Smooth muscle cell (in vitro differentiated cells): ENCODE data around the gene TOGARAM2. TPM values are rescaled to one million over a fixed set of nuclear protein-coding genes. Genes with fewer than 3 reads are reported as not detected.

Experiments used
- DNase-seq: peaks from one replicate; lab custom pipeline; 2025; ENCODE audit not compliant: unreplicated experiment; lab: John Stamatoyannopoulos, UW
- H2AFZ ChIP-seq: fragments of 200-600 bp; sonication (generic); 2 replicates; pipeline ENCODE4 v1.6.0; 2016; ENCODE audit warnings: antibody characterized with exemption, low read depth, mild to moderate bottlenecking
- H3F3A ChIP-seq: fragments of 200-600 bp; sonication (generic); 2 replicates; pipeline ENCODE4 v1.6.0; 2017; ENCODE audit warnings: antibody characterized with exemption, low read depth
- H3K27ac ChIP-seq: fragments of 200-600 bp; sonication (generic); 2 replicates; pipeline ENCODE4 v1.5.1; 2016; ENCODE audit warnings: low read depth, mild to moderate bottlenecking
- H3K27me3 ChIP-seq: fragments of 200-600 bp; sonication (generic); 2 replicates; pipeline ENCODE4 v1.6.1; 2016; ENCODE audit warnings: low read depth, mild to moderate bottlenecking
- H3K36me3 ChIP-seq: fragments of 200-600 bp; sonication (generic); 2 replicates; pipeline ENCODE4 v1.5.1; 2016; ENCODE audit warnings: low read depth
- H3K4me1 ChIP-seq: fragments of 200-600 bp; sonication (generic); 2 replicates; pipeline ENCODE4 v1.5.1; 2016; ENCODE audit warnings: low read depth
- H3K4me2 ChIP-seq: fragments of 200-600 bp; sonication (generic); 2 replicates; pipeline ENCODE4 v1.6.0; 2016; ENCODE audit warnings: mild to moderate bottlenecking
- H3K4me3 ChIP-seq: fragments of 200-600 bp; sonication (generic); 2 replicates; pipeline ENCODE4 v1.5.1; 2016; ENCODE audit warnings: mild to moderate bottlenecking
- H3K79me2 ChIP-seq: fragments of 200-600 bp; sonication (generic); 2 replicates; pipeline ENCODE4 v1.6.0; 2016; ENCODE audit warnings: low read depth, mild to moderate bottlenecking
- H3K9ac ChIP-seq: fragments of 200-600 bp; sonication (generic); 2 replicates; pipeline ENCODE4 v1.6.0; 2016; ENCODE audit warnings: low read depth
- H3K9me3 ChIP-seq: fragments of 200-600 bp; sonication (generic); replicated peaks from 2 replicates; pipeline ENCODE4 v1.5.1; 2016; ENCODE audit warnings: low read depth
- H4K20me1 ChIP-seq: fragments of 200-600 bp; sonication (generic); 2 replicates; pipeline ENCODE4 v1.6.0; 2016; ENCODE audit warnings: low read depth
- CTCF ChIP-seq: fragments of 200-600 bp; sonication (generic); IDR thresholded peaks from 2 replicates; pipeline ENCODE4 v1.5.1; 2017; ENCODE audit warnings: borderline replicate concordance, mild to moderate bottlenecking, antibody characterized with exemption; ENCODE audit not compliant: insufficient read depth, poor library complexity, severe bottlenecking
- WGBS: methylation state at CpG from one replicate; pipeline ENCODE4 v1.1.7; 2016; ENCODE audit warnings: low lambda C conversion rate; 5-methylcytosine and 5-hydroxymethylcytosine counted together
- polyA plus RNA-seq: library from polyadenylated mRNA; unstranded; fragments of >200 nt; fragmentation: Nextera tagmentation; extraction: Ambion mirVana; gene quantifications from 2 replicates; pipeline ENCODE4 v1.2.1, GENCODE V29; 2016
- total RNA-seq: library from RNA; depleted of rRNA; stranded (reverse); fragments of >200 nt; gene quantifications from 2 replicates; pipeline ENCODE4 v1.2.3, GENCODE V29; 2014

Gene TOGARAM2
- total and polyA plus RNA-seq, 2 experiments from 2014 or later, result 0.72 to 1.1 TPM

DNA sequence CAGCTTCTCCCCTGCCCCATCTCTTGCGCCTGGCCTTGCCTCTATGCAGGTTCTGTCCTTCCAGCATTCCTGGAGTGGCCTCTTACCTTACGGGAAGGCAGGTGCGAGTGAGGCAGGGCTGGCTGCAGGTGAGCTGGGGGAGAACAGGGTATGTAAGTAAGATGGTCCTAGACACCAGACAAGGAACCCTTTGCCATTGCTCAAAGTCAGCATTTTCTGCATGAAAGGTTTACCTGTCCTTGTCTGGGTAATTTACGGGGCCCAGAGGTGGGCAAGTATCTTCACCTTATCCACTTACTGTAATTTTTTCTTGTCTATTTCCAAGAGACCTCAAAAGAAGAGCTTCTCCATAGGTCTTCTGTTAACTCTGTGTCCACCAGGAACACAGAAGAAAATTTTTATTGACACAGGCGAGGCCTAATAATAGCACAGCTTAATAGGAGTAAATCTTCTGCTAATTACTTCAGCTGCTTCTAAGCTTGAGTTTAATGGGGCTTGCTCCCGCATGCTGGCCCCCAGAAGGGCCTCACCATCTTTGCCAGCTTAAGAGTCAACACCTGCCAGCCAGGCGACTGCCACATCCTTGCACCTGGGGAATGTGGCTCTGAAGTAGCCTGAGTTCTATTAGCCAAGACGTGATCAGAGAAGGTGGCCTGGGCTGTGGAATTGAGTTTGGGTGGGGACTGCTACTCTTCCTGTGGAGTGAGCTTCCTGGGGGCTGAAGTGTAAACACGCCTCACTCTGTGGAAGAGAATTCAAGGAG is 66.2 kb downstream of the TOGARAM2 start:
- H3K36me3 ChIP-seq, result no peaks in the 10 kb centered on the region
- WGBS, result 94% methylated on average over 9 of the region's 9 CpGs

GRCh38 chr2:29050591-29050990 is 69.5 kb downstream of the TOGARAM2 start:
- H3K36me3 ChIP-seq, result no peaks in the 10 kb centered on the region
- no peaks in the 10 kb centered on the region for H4K20me1 ChIP-seq
- DNase-seq, result no peak
- no peak for TF ChIP-seq CTCF
- no peak overlapping the region for H3K9ac ChIP-seq
- 30% methylated on average over 8 of the region's 8 CpGs for WGBS
- no peaks in the 10 kb centered on the region for H3K27me3 ChIP-seq
- no peaks in the 10 kb centered on the region for H3K79me2 ChIP-seq
- no peak overlapping the region for H3K4me2 ChIP-seq
- H3K9me3 ChIP-seq, result no peaks in the 10 kb centered on the region
- no peak overlapping the region for H3K4me3 ChIP-seq
- peaks cover 7% of the 10 kb centered on the region for H3F3A ChIP-seq
- H2AFZ ChIP-seq, result peak overlapping the region; percentile 19
- H3K27ac ChIP-seq, result no peak overlapping the region
- peaks cover 7% of the 10 kb centered on the region for H3K4me1 ChIP-seq

More for the DNA sequence above, 66.2 kb downstream of the TOGARAM2 start:
- H4K20me1 ChIP-seq, result no peaks in the 10 kb centered on the region
- no peak overlapping the region for H3K27ac ChIP-seq
- H3K4me2 ChIP-seq, result no peak overlapping the region
- H3K9ac ChIP-seq, result no peak overlapping the region
- H3K9me3 ChIP-seq, result no peaks in the 10 kb centered on the region
- no peaks in the 10 kb centered on the region for H3K27me3 ChIP-seq
- H3K4me3 ChIP-seq, result no peak overlapping the region
- no peak for DNase-seq
- H3K79me2 ChIP-seq, result no peaks in the 10 kb centered on the region
- no peaks in the 10 kb centered on the region for H3F3A ChIP-seq
- no peaks in the 10 kb centered on the region for H3K4me1 ChIP-seq
- no peak overlapping the region for H2AFZ ChIP-seq
- no peak for TF ChIP-seq CTCF

GRCh38 chr2:29051730-29052129 is 70.6 kb downstream of the TOGARAM2 start:
- no peak for TF ChIP-seq CTCF
- Histone ChIP-seq H4K20me1 (no peaks in the 10 kb centered on the region), H2AFZ (no peak overlapping the region), H3K79me2 (no peaks in the 10 kb centered on the region), H3F3A (peaks cover 12% of the 10 kb centered on the region), H3K27ac (no peak overlapping the region), H3K36me3 (no peaks in the 10 kb centered on the region), H3K9ac (no peak overlapping the region), H3K27me3 (no peaks in the 10 kb centered on the region), H3K4me2 (no peak overlapping the region), H3K4me1 (peaks cover 12% of the 10 kb centered on the region), H3K4me3 (no peak overlapping the region), H3K9me3 (no peaks in the 10 kb centered on the region)
- DNase-seq, result no peak
- WGBS, result 98% methylated on average over 12 of the region's 12 CpGs

DNA sequence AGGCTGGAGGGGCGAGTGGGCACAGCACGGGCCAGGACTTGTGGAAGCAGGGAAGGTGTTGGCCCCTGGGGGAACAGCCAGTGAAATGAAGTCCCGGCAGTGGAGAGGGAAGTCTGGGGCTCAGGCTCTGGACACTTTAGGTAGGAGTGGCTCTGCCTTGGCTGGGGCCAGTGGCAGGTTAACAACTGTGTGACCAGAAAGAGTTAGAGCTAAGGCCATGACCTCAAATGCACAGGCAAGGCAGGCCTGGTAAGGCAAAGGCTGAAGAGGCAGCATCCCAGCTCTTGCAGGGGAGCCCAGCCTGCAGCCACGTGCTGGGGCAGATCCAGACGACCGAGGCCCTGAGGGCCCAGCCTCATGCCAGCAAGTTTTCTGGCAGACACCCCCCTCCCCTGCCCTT is 71.7 kb downstream of the TOGARAM2 start:
- no peak overlapping the region for H3K9ac ChIP-seq
- no peak for TF ChIP-seq CTCF
- peaks cover 12% of the 10 kb centered on the region for H3K4me1 ChIP-seq

More for the DNA sequence above, 71.7 kb downstream of the TOGARAM2 start:
- no peak overlapping the region for H3K4me2 ChIP-seq
- no peaks in the 10 kb centered on the region for H3K79me2 ChIP-seq
- no peaks in the 10 kb centered on the region for H3K9me3 ChIP-seq
- H3K36me3 ChIP-seq, result no peaks in the 10 kb centered on the region
- H3F3A ChIP-seq, result peaks cover 12% of the 10 kb centered on the region
- no peak overlapping the region for H3K4me3 ChIP-seq
- no peaks in the 10 kb centered on the region for H4K20me1 ChIP-seq
- H3K27ac ChIP-seq, result no peak overlapping the region
- 72% methylated on average over 6 of the region's 6 CpGs for WGBS
- no peak overlapping the region for H2AFZ ChIP-seq
- H3K27me3 ChIP-seq, result no peaks in the 10 kb centered on the region
- no peak for DNase-seq
